ENCODE data around the gene SPRING1.

DNA sequence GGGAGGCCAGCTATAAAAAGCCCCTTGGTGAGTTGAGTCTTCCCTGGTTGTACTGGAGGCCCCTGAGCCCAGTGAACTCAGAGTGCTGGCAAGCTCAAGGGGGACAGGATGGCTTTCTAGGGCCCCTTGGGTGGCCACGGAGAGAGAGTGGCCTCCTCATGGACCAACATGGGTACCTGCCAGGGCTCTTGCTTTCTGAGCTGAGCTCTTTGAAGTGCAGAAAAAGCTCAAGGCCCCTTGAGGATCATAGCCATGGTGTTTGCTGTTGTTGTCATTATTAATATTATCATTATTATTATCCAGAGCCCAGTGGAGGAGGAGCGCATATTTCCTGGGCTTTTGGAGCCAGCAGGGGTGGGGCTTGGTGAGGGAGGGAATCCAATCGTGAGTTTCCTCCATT is 6.9 kb upstream of the SPRING1 start:
- no peak for TF ChIP-seq POLR2A (IDR thresholded peaks at IDR 0.05)
- TF ChIP-seq, protein P1, sequence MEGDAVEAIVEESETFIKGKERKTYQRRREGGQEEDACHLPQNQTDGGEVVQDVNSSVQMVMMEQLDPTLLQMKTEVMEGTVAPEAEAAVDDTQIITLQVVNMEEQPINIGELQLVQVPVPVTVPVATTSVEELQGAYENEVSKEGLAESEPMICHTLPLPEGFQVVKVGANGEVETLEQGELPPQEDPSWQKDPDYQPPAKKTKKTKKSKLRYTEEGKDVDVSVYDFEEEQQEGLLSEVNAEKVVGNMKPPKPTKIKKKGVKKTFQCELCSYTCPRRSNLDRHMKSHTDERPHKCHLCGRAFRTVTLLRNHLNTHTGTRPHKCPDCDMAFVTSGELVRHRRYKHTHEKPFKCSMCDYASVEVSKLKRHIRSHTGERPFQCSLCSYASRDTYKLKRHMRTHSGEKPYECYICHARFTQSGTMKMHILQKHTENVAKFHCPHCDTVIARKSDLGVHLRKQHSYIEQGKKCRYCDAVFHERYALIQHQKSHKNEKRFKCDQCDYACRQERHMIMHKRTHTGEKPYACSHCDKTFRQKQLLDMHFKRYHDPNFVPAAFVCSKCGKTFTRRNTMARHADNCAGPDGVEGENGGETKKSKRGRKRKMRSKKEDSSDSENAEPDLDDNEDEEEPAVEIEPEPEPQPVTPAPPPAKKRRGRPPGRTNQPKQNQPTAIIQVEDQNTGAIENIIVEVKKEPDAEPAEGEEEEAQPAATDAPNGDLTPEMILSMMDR (IDR thresholded peaks at IDR 0.05) = no peak
- TF ChIP-seq EP300 (IDR thresholded peaks at IDR 0.05) = no peak
- TF ChIP-seq POLR2AphosphoS5 (IDR thresholded peaks at IDR 0.05) = no peak

Measured in sigmoid colon (tissue), 4 donors.